ENCODE measurements around the gene HSPA8. TPM values are rescaled to one million over a fixed set of nuclear protein-coding genes. Genes with fewer than 3 reads are reported as not detected.
"Not testable (repeated sequence)": the region's sequence is repeated elsewhere in the genome, so short reads cannot be mapped to it uniquely, and the experiment has no call there.

Gene HSPA8
- total and polyA plus RNA-seq, 8 donors = 166 to 1,721 (median 845) TPM

- ATAC-seq = peak in 1 of 4 donors; percentile 25
- Histone ChIP-seq H3K27me3 (no peaks in the 10 kb centered on the region), H3K36me3 (no peaks in the 10 kb centered on the region), H3K9me3 (no peaks in the 10 kb centered on the region), H3K4me1 (no peaks in the 10 kb centered on the region), H3K27ac (no peak overlapping the region), H3K4me3 (no peak overlapping the region)
- intact Hi-C loops (cut with DNase I) = no loop called here
- no peak for DNase-seq
- 27 to 30% methylated on average over 6 of the region's 6 CpGs for WGBS, 2 donors
- no peak for FAIRE-seq
- TF ChIP-seq, protein P1, sequence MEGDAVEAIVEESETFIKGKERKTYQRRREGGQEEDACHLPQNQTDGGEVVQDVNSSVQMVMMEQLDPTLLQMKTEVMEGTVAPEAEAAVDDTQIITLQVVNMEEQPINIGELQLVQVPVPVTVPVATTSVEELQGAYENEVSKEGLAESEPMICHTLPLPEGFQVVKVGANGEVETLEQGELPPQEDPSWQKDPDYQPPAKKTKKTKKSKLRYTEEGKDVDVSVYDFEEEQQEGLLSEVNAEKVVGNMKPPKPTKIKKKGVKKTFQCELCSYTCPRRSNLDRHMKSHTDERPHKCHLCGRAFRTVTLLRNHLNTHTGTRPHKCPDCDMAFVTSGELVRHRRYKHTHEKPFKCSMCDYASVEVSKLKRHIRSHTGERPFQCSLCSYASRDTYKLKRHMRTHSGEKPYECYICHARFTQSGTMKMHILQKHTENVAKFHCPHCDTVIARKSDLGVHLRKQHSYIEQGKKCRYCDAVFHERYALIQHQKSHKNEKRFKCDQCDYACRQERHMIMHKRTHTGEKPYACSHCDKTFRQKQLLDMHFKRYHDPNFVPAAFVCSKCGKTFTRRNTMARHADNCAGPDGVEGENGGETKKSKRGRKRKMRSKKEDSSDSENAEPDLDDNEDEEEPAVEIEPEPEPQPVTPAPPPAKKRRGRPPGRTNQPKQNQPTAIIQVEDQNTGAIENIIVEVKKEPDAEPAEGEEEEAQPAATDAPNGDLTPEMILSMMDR (IDR thresholded peaks at IDR 0.05) = no peak
Observed at GRCh38 chr11:123091506-123091905, 29.6 kb upstream of the HSPA8 start.

DNA sequence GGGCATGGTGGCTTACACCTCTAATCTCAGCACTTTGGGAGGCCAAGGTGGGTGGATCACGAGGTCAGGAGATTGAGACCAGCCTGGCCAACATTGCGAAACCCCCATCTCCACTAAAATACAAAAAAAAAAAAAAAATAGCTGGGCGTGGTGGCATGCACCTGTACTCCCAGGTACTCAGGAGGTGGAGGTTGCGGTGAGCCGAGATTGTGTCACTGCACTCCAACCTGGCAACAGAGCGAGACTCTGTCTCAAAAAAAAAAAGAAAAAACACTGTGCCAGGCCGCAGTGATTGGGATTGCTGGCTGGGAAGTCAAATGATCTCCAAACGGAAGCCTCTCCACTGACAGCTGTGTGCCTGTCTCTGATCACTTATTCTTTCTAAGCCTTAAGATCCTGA lies 28.2 kb upstream of the HSPA8 start:
- intact Hi-C loops (cut with DNase I); H3K36me3 ChIP-seq; FAIRE-seq: not testable (repeated sequence)

GRCh38 chr11:123088896-123089295 lies 27.0 kb upstream of the HSPA8 start:
- WGBS, 2 donors = 85 to 94% methylated on average over 10 of the region's 10 CpGs
- H3K36me3 ChIP-seq; H3K27me3 ChIP-seq; FAIRE-seq; H3K27ac ChIP-seq; H3K4me1 ChIP-seq; DNase-seq; ATAC-seq; intact Hi-C loops (cut with DNase I); H3K9me3 ChIP-seq; H3K4me3 ChIP-seq: not testable (repeated sequence)

More for the DNA sequence above, 28.2 kb upstream of the HSPA8 start:
- WGBS, 2 donors = 91 to 95% methylated on average over 8 of the region's 8 CpGs
- not testable (repeated sequence) for DNase-seq, H3K9me3 ChIP-seq, ATAC-seq, H3K27ac ChIP-seq, H3K4me1 ChIP-seq, H3K4me3 ChIP-seq, H3K27me3 ChIP-seq

DNA sequence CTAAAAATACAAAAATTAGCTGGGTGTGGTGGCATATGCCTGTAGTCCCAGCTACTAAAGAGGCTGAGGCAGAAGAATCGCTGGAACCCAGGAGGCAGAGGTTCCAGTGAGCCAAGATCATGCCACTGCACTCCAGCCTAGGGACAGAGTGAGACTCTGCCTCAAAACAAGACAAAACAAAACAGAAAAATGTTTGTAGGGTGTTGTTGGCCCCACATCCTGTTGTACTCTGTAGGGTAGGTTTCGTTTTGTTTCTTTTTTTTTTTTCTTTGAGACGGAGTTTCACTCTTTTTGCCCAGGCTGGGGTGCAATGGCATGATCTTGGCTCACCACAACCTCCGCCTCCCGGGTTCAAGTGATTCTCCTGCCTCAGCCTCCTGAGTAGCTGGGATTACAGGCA lies 25.7 kb upstream of the HSPA8 start:
- H3K27me3 ChIP-seq; H3K4me3 ChIP-seq; H3K9me3 ChIP-seq; ATAC-seq; H3K36me3 ChIP-seq; H3K27ac ChIP-seq; intact Hi-C loops (cut with DNase I); DNase-seq; FAIRE-seq: not testable (repeated sequence)
- WGBS, 2 donors = 88 to 93% methylated on average over 5 of the region's 5 CpGs
- H3K4me1 ChIP-seq = peaks cover 0 to 14% (median 3%) of the 10 kb centered on the region in 3 donors

DNA sequence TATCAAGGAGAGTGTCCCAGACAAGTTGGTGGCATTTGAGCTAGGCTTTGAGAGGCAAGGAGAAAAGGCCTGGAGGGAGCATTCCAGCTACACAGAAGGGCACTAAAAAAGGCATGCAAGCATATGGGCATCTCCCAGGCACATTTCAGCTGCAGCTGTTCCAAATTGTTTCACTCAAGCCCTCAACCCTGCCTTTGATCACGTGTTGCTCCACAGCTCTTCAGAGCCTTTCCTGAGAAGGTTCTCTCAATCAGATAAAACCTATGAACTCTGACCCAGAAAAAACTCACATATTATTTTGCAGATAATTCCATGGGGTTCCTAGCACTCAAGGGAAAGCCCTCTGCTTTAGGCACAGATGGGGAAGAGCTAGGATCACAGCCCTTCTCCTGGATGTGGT lies 24.4 kb upstream of the HSPA8 start:
- FAIRE-seq = no peak
- DNase-seq = no peak
- H3K9me3 ChIP-seq = no peaks in the 10 kb centered on the region
- peak in 1 of 4 donors; percentile 24 for ATAC-seq
- H3K4me1 ChIP-seq = peaks cover 0 to 16% (median 3%) of the 10 kb centered on the region in 3 donors
- no peaks in the 10 kb centered on the region for H3K36me3 ChIP-seq
- TF ChIP-seq, protein P1 (IDR thresholded peaks at IDR 0.05) = no peak
- intact Hi-C loops (cut with DNase I) = no loop called here
- no peak overlapping the region for H3K4me3 ChIP-seq
- no peaks in the 10 kb centered on the region for H3K27me3 ChIP-seq
- WGBS, 2 donors = 42 to 71% methylated on average over 1 of the region's 1 CpG
- H3K27ac ChIP-seq = no peak overlapping the region

- Histone ChIP-seq H3K27ac (no peak overlapping the region), H3K27me3 (no peaks in the 10 kb centered on the region), H3K4me3 (no peak overlapping the region), H3K36me3 (no peaks in the 10 kb centered on the region), H3K4me1 (peaks cover 0 to 16% (median 3%) of the 10 kb centered on the region in 3 donors), H3K9me3 (no peaks in the 10 kb centered on the region)
- no peak for ATAC-seq
- FAIRE-seq = no peak
- intact Hi-C loops (cut with DNase I) = no loop called here
- WGBS, 2 donors = 95 to 97% methylated on average over 5 of the region's 5 CpGs
- DNase-seq = no peak
- TF ChIP-seq, protein P1 (IDR thresholded peaks at IDR 0.05) = no peak
Observed at GRCh38 chr11:123085497-123085896, 23.6 kb upstream of the HSPA8 start.
